HG03521 (cell line): ENCODE data around the gene UTF1.
A peak's percentile ranks its signal among the peaks of the same experiment; 100 is the strongest.
"Not testable (repeated sequence)": the region's sequence is repeated elsewhere in the genome, so short reads cannot be mapped to it uniquely, and the experiment has no call there.

Experiments
- ATAC-seq: cut with Tn5 transposase; IDR thresholded peaks from one replicate; pipeline ENCODE4 v1.9.1; 2021; ENCODE audit warnings: mild to moderate bottlenecking, moderate library complexity; ENCODE audit not compliant: unreplicated experiment

The UTF1 gene

DNA sequence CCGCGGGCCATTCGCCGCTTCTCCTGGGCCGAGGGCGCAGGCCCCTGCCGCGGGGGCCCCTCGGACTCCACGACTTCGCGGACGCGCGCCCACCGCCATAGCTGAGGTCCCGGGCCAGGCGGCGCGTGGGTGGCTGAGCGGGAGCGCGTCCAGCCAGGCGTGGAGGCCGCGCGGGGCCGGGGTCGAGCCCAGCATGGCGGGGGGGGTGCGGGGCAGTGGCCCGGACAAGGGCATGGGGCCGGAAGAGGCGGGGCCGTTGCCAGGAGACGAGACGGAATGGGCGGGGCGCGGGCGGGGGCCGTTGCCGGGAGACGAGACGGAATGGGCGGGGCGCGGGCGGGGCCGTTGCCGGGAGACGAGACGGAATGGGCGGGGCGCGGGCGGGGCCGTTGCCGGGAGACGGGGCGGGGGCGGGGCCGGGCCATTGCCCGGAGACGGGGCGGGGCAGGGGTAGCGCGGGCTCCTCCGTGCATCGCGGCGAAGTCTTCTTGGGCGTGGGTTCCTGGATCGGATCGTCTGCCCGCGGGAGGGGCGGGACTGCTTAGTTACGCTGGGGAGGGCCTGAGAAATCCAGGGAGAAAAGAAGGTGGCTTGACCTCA is 31.8 kb downstream of the UTF1 start:
- peak; percentile 53 for ATAC-seq

DNA sequence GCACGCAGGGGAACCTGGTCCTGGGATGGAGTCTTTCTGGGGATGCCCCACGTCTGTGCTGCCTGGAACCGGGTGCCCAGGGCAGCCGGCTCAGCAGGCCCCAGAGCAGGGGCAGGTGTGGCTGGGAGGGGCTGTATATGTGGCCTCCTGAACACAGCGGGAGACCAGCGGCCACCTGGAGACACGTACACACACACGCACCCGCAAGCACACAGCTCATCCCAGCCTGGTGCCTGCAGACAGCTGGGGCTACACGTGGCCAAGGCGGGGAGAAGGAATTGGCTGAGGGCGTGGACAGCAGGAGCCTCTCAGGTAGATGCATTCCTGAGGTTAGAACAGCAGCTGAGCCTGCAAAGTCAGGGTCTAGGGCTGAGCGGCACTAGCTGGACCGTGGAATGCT is 32.7 kb downstream of the UTF1 start:
- no peak for ATAC-seq

DNA sequence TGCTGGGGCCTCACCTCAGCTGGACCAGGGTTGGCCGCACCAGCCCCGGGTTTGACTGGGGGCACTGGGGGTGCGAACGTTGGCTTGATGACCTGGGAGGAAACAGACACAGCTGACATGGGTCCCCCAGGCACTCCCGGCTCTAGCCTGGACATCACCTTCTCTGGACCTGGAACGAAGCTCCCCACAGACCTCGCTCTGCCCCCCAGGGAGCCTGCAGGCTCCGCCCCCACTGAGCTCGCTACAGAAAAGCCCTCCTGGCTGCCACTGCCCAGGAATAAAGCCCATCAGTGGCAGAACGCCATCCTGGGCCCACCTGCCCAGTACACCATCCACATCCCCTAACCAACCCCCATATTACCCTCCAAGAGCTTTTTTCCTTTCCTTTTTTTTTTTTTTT is 33.7 kb downstream of the UTF1 start:
- ATAC-seq, result no peak

DNA sequence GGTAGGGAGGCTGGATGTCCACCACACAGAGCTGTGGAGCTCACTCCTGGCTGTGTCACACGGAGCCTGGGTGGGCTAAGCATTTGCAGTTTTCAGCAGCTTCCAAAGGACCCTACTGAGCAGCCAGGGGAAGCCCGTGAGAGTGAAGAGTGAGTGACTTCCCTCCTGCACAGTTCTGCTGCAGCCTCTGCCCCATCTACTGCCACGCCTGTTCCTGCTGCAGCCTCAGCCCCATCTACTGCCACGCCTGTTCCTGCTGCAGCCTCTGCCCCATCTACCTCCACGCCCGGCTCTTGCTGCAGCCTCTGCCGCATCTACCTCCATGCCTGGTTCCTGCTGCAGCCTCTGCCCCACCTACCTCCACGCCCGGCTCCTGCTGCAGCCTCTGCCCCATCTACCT is 34.4 kb downstream of the UTF1 start:
- ATAC-seq, result no peak

DNA sequence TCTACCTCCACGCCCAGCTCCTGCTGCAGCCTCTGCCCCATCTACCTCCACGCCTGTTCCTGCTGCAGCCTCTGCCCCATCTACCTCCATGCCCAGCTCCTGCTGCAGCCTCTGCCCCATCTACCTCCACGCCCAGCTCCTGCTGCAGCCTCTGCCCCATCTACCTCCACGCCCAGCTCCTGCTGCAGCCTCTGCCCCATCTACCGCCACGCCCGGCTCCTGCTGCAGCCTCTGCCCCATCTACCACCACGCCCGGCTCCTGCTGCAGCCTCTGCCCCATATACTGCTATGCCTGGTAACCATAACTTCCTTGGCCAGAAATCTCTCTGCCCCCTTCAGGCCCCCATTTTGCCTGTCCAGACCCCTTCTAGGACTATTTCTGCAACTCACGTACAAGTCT is 35.0 kb downstream of the UTF1 start:
- not testable (repeated sequence) for ATAC-seq

DNA sequence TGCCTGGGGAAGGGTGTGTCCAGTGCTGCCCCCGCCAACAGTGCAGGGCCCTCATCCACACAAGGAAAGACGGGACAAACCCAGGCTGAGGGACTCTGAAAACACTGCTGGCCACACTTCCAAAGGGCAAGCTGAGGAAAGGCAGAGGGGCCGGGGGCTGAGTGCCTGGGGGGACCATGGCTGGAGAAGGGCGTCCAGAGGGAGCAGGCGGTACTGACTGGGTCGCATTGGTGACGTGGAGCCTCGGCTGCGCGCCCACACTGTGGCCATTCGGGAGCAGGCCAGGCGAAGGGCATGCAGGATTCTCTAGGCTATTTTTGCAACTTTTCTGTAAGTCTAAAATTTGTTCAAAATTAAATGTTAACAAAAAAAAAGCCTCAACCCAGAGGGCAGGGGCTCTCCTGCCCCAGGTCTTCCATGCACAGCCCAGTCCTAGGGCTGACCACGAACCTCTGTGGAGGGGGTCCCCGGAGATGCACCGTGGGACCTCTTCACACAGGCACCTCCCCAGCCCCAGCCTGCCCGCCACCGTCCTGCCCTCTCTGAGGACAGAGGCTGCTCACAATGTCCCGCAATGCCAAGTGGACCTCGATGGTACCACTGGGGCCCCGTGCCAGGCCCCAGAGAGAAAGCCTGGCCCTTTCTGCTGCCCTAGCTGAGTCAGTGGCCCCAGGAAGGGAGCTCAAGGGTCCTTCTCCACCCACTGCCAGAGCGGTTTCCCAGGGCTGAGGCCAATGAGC is 36.2 kb downstream of the UTF1 start:
- ATAC-seq, result no peak

DNA sequence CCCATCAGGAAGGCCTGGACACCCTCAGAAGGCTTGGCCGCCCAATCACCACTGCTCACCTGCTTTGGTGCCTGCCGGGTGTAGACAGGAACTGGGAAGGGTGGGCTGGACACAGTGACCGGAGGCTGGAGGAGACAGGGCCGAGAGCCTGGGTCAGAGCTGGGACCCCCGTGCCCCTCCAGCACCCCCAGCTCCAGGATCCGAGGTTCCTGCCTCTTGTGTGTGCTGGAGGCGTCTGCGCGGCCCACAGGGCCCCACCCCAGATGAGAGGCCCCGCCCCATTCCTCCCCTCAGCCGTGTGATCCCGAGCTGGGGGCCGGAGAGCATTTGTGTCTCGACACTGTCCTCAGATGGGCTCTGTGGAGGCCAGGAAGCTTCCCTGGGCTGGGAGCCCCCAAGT is 37.3 kb downstream of the UTF1 start:
- ATAC-seq, result no peak

DNA sequence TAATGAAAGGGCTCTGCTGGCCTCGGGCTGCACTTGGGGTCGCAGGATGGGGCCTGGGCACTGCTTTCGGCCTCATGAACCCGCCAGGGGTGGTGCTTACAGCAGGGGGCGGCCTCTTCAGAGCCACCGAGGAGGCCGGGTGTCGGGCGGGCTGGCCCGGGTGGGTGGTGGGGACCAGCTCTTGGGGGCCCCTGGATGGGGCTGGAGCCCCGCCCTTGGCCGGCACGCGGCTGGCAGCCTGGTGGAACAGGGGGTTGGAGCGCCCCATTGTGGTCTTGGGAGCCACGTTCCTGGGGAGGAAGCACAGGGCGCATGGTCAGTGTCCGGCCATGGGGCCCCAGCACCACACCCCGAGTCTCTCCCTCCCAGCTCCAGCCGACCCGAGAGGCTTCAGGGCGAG is 37.8 kb downstream of the UTF1 start:
- ATAC-seq, result no peak

DNA sequence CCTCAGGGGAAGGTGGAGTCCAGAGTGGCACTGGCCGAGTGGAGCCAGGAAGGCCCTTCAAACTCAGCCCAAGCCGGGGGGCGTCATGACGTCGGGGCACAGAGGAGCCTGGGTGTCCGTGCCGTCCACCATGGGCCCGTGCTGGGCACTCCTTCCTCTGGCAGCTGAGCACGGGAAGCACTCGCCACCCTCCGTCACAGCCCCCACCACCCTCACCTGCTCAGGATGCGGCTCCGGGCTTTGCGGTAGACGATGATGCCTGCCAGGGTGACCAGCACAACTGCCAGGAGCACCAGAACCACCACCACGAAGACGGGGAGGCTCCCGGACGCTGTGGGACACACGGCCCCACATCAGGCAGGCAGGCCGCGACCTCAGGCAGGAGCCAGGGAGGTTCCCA is 38.5 kb downstream of the UTF1 start:
- no peak for ATAC-seq

DNA sequence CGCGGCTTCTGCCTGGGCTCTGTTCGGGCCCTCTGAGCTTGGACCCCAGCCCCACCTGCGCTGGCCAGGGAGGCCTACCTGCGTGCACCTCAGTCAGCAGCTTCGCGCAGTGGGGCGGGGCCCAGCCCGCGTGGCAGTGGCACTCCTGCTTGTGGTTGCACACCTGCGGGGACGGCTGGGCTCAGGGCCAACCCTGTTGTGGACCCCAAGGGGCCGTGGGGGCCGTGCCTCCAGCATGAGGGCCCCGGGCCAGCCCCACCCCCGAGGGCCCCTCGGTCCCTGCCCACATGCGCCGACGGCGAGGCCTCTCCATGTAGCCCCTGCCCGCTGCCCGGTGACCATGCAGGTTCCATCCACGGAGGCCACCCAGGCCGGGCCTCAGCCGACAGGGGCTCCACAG is 39.4 kb downstream of the UTF1 start:
- no peak for ATAC-seq

DNA sequence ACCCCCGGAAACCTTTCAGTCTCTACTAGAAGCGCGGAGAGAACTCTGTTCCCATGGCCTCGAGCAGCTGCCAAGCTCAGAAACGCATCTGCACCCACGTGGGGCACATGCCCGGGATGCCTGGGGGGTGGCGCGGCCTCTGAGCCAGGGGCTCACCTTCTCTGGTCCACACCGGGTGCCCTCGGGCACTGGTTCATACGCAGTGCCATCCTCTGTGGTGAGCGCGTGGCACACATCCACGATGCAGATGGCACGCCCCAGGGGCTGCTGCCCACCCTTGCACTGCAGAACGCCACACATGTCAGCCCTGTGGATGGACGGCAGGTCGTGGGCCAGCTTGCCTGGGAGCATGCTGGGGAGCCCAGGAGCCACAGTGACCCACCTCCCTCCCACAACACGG is 40.2 kb downstream of the UTF1 start:
- no peak for ATAC-seq

DNA sequence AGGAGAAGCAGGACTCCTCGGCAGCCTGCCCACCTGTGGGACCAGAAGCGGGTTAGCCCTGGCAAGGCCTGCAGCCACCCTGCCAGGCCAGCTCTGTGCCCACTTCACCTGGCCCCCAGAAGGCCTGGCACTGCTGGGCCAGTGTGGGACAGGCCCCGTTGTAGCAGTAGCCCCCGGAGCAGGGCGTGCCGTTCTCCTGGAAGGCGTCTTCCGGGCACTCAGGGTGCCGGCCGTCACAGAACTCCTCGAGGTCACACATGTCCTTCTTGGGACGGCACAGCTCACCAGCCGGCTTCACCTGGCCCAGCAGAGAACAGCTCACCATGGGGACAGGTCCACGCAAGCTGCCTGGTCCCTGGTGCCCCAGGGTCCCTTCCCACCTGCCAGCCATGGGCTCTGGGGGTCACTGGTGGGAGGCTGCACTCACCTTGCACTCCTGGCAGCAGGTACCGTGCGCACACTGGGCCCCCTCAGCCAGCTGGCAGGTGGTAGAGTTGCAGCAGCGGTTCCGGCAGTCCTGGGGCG is 40.8 kb downstream of the UTF1 start:
- ATAC-seq, result no peak

DNA sequence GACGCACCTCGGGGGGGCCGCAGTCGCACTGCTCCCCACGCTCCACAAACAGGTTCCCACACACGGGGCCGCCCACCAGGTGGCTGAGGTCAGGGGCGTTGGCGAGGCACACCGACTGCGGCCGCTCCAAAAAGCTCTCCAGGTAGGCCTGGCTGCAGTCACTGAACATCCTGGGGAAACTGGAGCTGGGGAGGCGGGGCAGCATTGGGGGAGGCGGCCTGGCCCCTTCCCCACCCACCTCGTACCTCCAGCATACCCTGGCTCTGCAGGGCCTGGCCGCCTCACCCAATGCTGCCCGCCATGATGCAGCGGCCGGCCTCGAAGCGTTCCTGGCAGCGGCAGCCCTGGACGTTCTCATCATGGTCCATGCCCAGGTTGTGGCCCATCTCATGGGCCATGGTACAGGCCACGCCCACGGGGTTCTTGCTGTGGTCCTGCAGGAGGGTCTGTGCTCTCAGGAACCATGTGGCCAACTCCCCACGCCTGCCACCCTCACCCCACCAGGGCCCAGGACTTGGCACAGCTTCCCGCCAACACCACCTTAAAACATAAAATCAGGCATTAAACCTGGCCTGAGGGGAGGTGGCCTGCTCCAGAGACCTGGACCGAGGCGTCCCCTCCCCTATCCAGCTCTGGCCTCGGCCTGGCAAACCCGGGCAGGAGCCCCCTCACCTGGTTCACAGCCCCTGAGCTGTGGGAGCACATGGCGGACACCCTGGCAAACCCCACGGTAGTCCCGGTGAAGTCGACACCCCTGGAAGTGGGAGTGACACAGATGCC is 41.7 kb downstream of the UTF1 start:
- no peak for ATAC-seq

DNA sequence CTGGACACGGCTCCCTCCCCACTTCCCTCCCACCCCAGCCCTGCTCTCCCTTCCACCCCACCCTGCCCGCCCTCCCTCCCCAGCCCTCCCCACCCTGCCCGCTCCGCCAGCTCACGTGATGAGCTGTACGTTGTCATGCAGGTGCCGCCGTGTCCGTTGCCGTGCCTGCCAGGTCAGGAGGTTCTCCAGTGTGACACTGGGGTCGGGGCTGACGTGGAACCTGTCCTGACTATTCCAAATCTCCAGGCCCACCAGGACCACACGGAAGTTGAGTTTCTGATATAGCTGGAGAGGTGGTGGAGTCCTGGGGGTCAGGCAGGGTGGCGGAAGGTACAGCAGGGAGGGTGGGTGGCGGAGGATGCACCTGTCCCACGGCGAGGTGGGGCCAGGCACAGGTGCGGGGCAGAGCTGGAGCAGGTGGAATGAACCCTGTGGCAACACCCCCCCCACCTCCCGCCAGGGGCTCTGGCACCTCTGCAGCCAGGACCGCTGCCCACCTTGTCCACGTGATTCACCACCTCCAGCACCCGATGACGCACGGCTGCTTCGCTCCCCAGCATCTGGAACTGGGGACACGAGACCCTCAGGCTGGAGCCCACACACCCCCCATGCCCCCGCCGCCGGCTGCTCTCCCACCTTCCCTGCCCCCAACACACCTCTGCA is 42.4 kb downstream of the UTF1 start:
- ATAC-seq, result no peak

DNA sequence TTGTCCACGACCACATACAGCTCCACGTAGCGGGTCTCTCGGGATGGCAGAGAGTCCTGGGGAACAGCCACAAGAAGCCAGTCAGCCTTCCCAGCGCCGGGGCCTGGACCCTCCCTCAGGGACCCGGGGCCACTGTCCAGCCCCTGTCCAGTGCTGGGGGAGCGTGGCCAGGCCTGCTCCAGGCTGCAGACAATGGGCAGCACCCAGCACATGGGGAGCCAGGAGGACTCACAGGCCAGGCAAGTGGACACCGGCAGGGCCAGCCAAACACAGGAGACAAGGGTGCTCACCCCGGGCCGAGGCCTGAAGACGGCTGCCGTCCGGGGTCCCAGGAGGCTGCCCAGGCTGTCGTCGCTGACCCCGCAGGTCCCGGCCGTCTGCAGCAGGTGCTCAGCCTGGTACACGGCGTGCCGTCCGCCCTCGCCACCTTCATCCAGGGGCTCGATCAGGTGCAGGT is 43.0 kb downstream of the UTF1 start:
- ATAC-seq, result no peak

DNA sequence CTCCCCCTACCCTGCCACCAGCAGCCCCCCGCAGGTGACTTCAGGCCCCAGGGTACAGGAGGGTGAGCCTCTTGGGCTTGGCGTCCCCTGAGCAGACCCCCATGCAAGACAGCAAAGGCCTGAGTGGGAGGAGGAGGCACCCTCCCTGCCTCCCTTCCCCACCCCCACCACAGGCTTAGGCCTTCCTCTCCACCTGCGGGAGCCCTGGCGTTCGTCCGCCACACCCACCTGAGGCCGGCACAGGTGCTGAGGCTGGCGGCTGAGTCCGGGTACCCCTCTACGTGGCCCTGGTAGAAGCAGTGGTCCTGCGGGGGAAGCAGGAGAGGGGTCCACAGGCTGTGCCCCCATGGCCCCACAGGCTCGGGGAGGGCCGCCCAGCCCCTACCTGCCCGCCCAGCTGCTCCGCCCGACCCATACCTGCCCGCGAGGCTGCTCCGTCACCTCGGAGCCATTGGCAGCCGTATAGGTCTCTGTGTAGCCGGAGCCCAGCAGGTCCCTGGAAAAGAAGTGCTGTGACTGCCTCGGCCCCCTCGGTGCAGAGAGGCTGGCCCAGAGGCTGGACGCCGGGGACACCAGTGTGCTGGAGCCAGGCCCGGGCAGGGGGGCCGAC is 43.6 kb downstream of the UTF1 start:
- ATAC-seq, result no peak

DNA sequence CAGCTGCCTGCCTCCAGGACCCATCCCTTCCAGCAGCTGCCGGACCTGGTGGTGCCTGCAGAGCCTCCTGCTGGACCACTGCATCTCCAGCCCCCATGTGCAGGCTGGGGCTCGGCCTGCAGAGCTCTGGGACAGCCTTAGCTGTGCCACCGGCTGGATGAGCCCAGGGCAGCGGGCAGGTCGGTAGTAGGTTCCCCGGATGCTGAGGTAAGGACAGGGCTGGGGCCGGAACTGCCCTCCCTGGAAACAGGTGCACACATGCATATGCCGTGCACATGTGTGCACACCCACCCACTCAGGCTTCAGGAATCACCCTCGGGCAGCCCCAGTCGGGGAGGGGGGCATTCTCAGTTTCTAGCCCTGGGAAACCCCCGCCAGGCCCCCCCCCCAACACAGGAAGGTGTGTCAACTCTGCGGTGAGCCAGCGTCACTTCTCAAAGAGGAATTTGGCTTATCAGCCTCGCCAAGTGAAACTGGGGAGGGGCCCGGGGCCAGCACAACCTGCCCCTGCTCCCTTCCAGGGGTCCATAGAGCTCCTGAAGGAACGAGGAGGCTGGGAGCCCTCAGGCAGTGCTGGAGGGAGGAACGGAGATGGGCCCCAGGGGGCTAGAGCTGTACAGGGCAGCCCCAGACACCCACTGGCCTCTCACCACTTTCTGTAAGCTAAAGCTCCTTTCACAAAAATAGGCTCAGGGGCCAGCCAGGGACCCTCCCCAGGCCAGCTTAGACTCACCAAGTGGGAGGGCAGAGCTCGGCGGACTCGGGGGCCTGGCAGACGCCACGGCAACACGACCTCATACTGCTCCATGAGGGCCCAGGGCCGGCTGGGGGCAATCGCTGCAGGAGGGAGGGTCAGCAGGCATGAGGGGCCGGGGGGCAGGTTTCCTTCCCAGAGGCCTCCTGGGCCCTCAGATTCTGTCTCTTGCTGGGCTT is 45.0 kb downstream of the UTF1 start:
- peak; percentile 34 for ATAC-seq

DNA sequence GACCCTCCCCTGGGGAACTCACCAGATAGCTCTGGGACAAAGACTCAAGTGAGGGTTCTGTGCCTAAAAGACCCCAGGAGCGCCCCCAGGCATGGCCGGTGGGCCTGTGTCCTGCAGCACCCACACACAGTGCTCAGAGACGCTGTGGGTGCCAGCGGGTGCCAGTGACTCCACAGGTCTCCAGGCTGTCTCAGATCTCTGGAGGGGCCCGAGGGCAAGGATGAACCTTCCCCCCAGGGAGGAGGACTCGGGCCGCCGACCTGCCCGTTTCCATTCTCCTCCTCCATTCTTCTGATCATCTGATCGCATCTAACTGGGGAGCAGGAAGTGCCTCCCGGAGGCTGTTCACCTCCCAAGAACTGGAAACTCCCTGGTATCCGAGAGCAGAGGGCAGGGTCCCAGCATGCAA is 45.7 kb downstream of the UTF1 start:
- ATAC-seq, result peak; percentile 20

DNA sequence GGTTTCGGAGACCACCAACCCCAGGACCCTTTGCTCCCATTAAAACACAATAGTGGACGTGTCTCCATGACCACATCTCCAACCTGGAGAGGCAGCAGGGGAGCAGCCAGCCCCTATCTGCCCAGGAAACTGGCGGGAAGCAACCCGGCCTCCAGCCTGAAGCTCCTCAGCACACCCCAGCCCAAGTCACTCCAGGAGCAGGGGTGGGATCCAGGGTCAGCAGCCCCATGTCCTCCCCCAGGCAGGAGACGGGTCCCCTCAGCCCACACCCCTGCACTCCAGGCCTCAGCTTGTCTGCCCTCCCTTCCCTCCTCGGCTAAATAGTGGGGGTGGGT is 46.0 kb downstream of the UTF1 start:
- no peak for ATAC-seq
